ENCODE measurements around the gene CDK18.

- TF ChIP-seq EZH2 (IDR thresholded peaks at IDR 0.05; ENCODE audit: low read length) (no peak), CTCF (optimal IDR thresholded peaks at IDR 0.05 in 1 of 3, IDR thresholded peaks at IDR 0.05 in 1 of 3, conservative IDR thresholded peaks at IDR 0.05 in 1 of 3; ENCODE audit: extremely low read depth in 1 of 3, insufficient read depth in 2 of 3, low read length in 3 of 3) (no peak)
Measured at GRCh38 chr1:205473475-205473874, 31.0 kb upstream of the CDK18 start.

Data from keratinocyte (primary cell).